ENCODE data around the gene CAPZA2. TPM values are rescaled to one million over a fixed set of nuclear protein-coding genes. Genes with fewer than 3 reads are reported as not detected.

The CAPZA2 gene
- total RNA-seq, 1 donor from 2014 or later: 195 TPM

DNA sequence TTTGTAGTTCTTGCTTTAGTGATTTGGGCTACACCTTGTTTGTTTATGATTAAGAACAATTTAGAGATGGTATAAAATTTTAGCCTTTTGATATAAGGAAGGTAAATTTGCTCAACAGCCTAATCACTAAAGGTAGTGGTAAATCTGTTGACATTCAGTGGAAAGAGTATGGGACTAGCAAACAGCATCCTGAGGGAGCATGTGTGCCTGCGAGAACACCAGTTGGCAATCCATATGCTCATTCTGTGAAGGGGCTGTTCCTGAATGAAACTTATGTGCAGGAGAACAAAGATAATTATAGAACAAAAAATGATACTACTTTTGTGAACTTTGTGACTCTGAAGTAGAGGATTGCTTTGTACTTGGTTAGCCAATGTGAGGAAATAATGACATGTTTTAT, 44.0 kb downstream of the CAPZA2 start:
- no peaks in the 10 kb centered on the region for H3K9me3 Mint-ChIP-seq (ENCODE audit: unreplicated experiment)
- peaks cover 17% of the 10 kb centered on the region for H3K36me3 Mint-ChIP-seq (ENCODE audit: low read depth, unreplicated experiment)
- H3K4me1 Mint-ChIP-seq (ENCODE audit: unreplicated experiment): peaks cover 3% of the 10 kb centered on the region
- no peak overlapping the region for H3K4me3 Mint-ChIP-seq (ENCODE audit: unreplicated experiment)
- no peak for DNase-seq (ENCODE audit: low spot score)
- H3K27me3 Mint-ChIP-seq (ENCODE audit: unreplicated experiment): no peaks in the 10 kb centered on the region
- no peak for TF ChIP-seq CTCF (IDR thresholded peaks at IDR 0.05; ENCODE audit: unreplicated experiment)
- H3K27ac Mint-ChIP-seq (ENCODE audit: unreplicated experiment): no peak overlapping the region

DNA sequence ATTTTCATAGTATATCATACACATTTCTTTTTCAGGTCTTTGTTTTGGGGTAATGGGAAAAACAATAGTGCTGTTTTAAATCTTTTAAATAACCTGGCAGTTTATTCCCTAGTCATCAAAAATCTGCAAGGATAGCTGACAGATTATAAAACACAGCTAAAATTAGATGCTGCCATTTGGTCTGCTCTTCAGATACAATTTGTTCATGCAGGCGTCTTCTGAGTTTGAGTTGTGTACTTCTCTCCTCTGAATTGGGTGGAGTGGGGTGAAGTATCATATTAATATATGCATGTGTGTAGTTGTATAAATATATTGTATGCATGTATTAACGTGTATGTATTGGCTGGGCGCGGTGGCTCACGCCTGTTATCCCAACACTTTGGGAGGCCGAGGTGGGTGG, 48.0 kb downstream of the CAPZA2 start:
- no peaks in the 10 kb centered on the region for H3K9me3 Mint-ChIP-seq (ENCODE audit: unreplicated experiment)
- no peak for TF ChIP-seq CTCF (IDR thresholded peaks at IDR 0.05; ENCODE audit: unreplicated experiment)
- no peak for DNase-seq (ENCODE audit: low spot score)
- H3K36me3 Mint-ChIP-seq (ENCODE audit: low read depth, unreplicated experiment): peaks cover 36% of the 10 kb centered on the region
- H3K4me1 Mint-ChIP-seq (ENCODE audit: unreplicated experiment): no peaks in the 10 kb centered on the region
- no peak overlapping the region for H3K4me3 Mint-ChIP-seq (ENCODE audit: unreplicated experiment)
- no peak overlapping the region for H3K27ac Mint-ChIP-seq (ENCODE audit: unreplicated experiment)
- H3K27me3 Mint-ChIP-seq (ENCODE audit: unreplicated experiment): peaks cover 3% of the 10 kb centered on the region

DNA sequence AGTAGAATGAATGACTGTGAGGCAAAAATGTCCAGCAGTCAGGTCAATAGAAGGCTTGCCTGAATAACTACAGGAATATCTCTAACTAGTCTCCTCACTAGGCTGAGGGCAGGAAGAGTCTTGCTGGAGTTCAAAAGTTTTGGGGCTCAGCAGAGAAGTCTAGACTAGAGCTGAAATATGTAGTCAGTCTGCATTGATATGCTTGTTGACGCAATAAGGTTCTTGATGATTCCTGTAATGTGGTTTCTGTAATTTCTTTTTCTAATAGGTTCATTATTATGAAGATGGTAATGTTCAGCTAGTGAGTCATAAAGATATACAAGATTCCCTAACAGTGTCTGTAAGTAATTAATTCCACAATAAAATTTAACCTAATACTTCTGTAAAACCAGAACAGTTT, 49.4 kb downstream of the CAPZA2 start:
- Mint-ChIP-seq H3K27me3 (ENCODE audit: unreplicated experiment) (peaks cover 3% of the 10 kb centered on the region), H3K9me3 (ENCODE audit: unreplicated experiment) (no peaks in the 10 kb centered on the region), H3K4me3 (ENCODE audit: unreplicated experiment) (no peak overlapping the region), H3K36me3 (ENCODE audit: low read depth, unreplicated experiment) (peaks cover 31% of the 10 kb centered on the region), H3K4me1 (ENCODE audit: unreplicated experiment) (no peaks in the 10 kb centered on the region), H3K27ac (ENCODE audit: unreplicated experiment) (no peak overlapping the region)
- DNase-seq (ENCODE audit: low spot score): no peak
- TF ChIP-seq CTCF (IDR thresholded peaks at IDR 0.05; ENCODE audit: unreplicated experiment): no peak

DNA sequence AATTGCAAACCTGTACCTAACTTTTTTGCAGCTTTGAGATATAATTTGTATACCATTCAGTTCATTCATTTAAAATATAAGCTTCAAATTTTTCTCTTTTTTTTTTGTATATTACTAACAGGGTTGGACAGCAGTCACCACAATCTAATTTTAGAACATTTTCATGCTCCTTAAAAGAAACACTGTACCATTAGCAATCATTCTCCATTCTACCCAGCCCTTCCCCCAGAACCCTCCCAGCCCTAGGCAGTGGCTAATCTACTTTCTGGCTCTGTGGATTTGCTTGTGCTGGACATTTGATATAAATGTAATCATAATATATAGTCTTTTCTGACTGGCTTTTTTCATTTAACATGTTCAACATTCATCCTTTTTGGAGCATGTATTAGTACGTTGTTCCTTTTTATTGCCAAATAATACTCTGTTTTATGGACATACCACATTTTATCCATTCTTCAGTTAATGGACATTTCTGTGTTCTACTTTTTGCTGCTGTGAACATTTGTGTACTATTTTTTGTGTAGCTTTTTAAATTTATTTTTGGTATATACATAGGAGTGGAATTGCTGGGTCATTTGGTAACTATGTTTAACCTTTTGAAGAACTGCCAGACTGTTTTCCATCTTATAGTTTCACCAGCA, 50.0 kb downstream of the CAPZA2 start:
- peaks cover 32% of the 10 kb centered on the region for H3K36me3 Mint-ChIP-seq (ENCODE audit: low read depth, unreplicated experiment)
- H3K27me3 Mint-ChIP-seq (ENCODE audit: unreplicated experiment): peaks cover 3% of the 10 kb centered on the region
- no peak for TF ChIP-seq CTCF (IDR thresholded peaks at IDR 0.05; ENCODE audit: unreplicated experiment)
- H3K4me1 Mint-ChIP-seq (ENCODE audit: unreplicated experiment): no peaks in the 10 kb centered on the region
- H3K4me3 Mint-ChIP-seq (ENCODE audit: unreplicated experiment): no peak overlapping the region
- no peak overlapping the region for H3K27ac Mint-ChIP-seq (ENCODE audit: unreplicated experiment)
- DNase-seq (ENCODE audit: low spot score): no peak
- no peaks in the 10 kb centered on the region for H3K9me3 Mint-ChIP-seq (ENCODE audit: unreplicated experiment)

- H3K4me1 Mint-ChIP-seq (ENCODE audit: unreplicated experiment): peaks cover 9% of the 10 kb centered on the region
- TF ChIP-seq CTCF (IDR thresholded peaks at IDR 0.05; ENCODE audit: unreplicated experiment): no peak
- peaks cover 24% of the 10 kb centered on the region for H3K36me3 Mint-ChIP-seq (ENCODE audit: low read depth, unreplicated experiment)
- no peak for DNase-seq (ENCODE audit: low spot score)
- H3K4me3 Mint-ChIP-seq (ENCODE audit: unreplicated experiment): no peak overlapping the region
- no peak overlapping the region for H3K27ac Mint-ChIP-seq (ENCODE audit: unreplicated experiment)
- no peaks in the 10 kb centered on the region for H3K9me3 Mint-ChIP-seq (ENCODE audit: unreplicated experiment)
- peaks cover 10% of the 10 kb centered on the region for H3K27me3 Mint-ChIP-seq (ENCODE audit: unreplicated experiment)
Observed at GRCh38 chr7:116918704-116919103, 56.3 kb downstream of the CAPZA2 start.
